Smooth muscle cell (in vitro differentiated cells): ENCODE data around the gene VAV3. TPM values are rescaled to one million over a fixed set of nuclear protein-coding genes. Genes with fewer than 3 reads are reported as not detected.

Experiments used
- DNase-seq: peaks from one replicate; lab custom pipeline; 2025; ENCODE audit not compliant: unreplicated experiment; lab: John Stamatoyannopoulos, UW
- H2AFZ ChIP-seq: fragments of 200-600 bp; sonication (generic); 2 replicates; pipeline ENCODE4 v1.6.0; 2016; ENCODE audit warnings: antibody characterized with exemption, low read depth, mild to moderate bottlenecking
- H3F3A ChIP-seq: fragments of 200-600 bp; sonication (generic); 2 replicates; pipeline ENCODE4 v1.6.0; 2017; ENCODE audit warnings: antibody characterized with exemption, low read depth
- H3K27ac ChIP-seq: fragments of 200-600 bp; sonication (generic); 2 replicates; pipeline ENCODE4 v1.5.1; 2016; ENCODE audit warnings: low read depth, mild to moderate bottlenecking
- H3K27me3 ChIP-seq: fragments of 200-600 bp; sonication (generic); 2 replicates; pipeline ENCODE4 v1.6.1; 2016; ENCODE audit warnings: low read depth, mild to moderate bottlenecking
- H3K36me3 ChIP-seq: fragments of 200-600 bp; sonication (generic); 2 replicates; pipeline ENCODE4 v1.5.1; 2016; ENCODE audit warnings: low read depth
- H3K4me1 ChIP-seq: fragments of 200-600 bp; sonication (generic); 2 replicates; pipeline ENCODE4 v1.5.1; 2016; ENCODE audit warnings: low read depth
- H3K4me2 ChIP-seq: fragments of 200-600 bp; sonication (generic); 2 replicates; pipeline ENCODE4 v1.6.0; 2016; ENCODE audit warnings: mild to moderate bottlenecking
- H3K4me3 ChIP-seq: fragments of 200-600 bp; sonication (generic); 2 replicates; pipeline ENCODE4 v1.5.1; 2016; ENCODE audit warnings: mild to moderate bottlenecking
- H3K79me2 ChIP-seq: fragments of 200-600 bp; sonication (generic); 2 replicates; pipeline ENCODE4 v1.6.0; 2016; ENCODE audit warnings: low read depth, mild to moderate bottlenecking
- H3K9ac ChIP-seq: fragments of 200-600 bp; sonication (generic); 2 replicates; pipeline ENCODE4 v1.6.0; 2016; ENCODE audit warnings: low read depth
- H3K9me3 ChIP-seq: fragments of 200-600 bp; sonication (generic); replicated peaks from 2 replicates; pipeline ENCODE4 v1.5.1; 2016; ENCODE audit warnings: low read depth
- H4K20me1 ChIP-seq: fragments of 200-600 bp; sonication (generic); 2 replicates; pipeline ENCODE4 v1.6.0; 2016; ENCODE audit warnings: low read depth
- WGBS: methylation state at CpG from one replicate; pipeline ENCODE4 v1.1.7; 2016; ENCODE audit warnings: low lambda C conversion rate; 5-methylcytosine and 5-hydroxymethylcytosine counted together
- polyA plus RNA-seq: library from polyadenylated mRNA; unstranded; fragments of >200 nt; fragmentation: Nextera tagmentation; extraction: Ambion mirVana; gene quantifications from 2 replicates; pipeline ENCODE4 v1.2.1, GENCODE V29; 2016
- total RNA-seq: library from RNA; depleted of rRNA; stranded (reverse); fragments of >200 nt; gene quantifications from 2 replicates; pipeline ENCODE4 v1.2.3, GENCODE V29; 2014
- TF ChIP-seq, protein P1 (sequence below): fragments of 200-600 bp; sonication (generic); IDR thresholded peaks from 2 replicates; pipeline ENCODE4 v1.5.1; 2017; ENCODE audit warnings: borderline replicate concordance, mild to moderate bottlenecking, antibody characterized with exemption; ENCODE audit not compliant: insufficient read depth, poor library complexity, severe bottlenecking

VAV3 gene
- total and polyA plus RNA-seq, 2 experiments from 2014 or later: 0.62 to 10.1 TPM

DNA sequence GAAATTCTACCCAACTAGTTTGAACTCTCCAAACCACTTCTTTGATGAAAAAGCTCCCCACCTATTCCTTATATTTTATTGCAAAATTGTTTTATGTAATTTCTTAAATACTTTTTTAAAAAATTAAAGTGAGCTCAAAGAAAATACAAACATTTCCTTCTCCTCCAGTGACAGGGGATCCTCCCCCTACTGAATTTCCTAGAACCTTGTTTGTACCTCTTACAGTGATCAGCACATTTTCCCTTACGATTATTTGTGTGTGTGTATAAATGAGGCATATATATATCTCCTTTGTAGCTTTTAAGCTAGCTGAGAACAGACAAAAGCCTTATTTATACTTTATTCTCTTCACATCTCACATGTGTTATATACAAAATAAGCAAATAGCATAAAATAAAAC lies 44.4 kb downstream of the VAV3 start:
- Histone ChIP-seq H3K79me2 (no peaks in the 10 kb centered on the region), H3K9ac (no peak overlapping the region), H3K4me1 (no peaks in the 10 kb centered on the region), H3F3A (no peaks in the 10 kb centered on the region), H4K20me1 (no peaks in the 10 kb centered on the region), H3K27ac (no peak overlapping the region), H3K9me3 (no peaks in the 10 kb centered on the region), H3K4me2 (no peak overlapping the region), H3K27me3 (no peaks in the 10 kb centered on the region), H3K4me3 (no peak overlapping the region), H3K36me3 (no peaks in the 10 kb centered on the region), H2AFZ (no peak overlapping the region)
- 97% methylated on average over 1 of the region's 1 CpG for WGBS
- no peak for DNase-seq
- TF ChIP-seq, protein P1, sequence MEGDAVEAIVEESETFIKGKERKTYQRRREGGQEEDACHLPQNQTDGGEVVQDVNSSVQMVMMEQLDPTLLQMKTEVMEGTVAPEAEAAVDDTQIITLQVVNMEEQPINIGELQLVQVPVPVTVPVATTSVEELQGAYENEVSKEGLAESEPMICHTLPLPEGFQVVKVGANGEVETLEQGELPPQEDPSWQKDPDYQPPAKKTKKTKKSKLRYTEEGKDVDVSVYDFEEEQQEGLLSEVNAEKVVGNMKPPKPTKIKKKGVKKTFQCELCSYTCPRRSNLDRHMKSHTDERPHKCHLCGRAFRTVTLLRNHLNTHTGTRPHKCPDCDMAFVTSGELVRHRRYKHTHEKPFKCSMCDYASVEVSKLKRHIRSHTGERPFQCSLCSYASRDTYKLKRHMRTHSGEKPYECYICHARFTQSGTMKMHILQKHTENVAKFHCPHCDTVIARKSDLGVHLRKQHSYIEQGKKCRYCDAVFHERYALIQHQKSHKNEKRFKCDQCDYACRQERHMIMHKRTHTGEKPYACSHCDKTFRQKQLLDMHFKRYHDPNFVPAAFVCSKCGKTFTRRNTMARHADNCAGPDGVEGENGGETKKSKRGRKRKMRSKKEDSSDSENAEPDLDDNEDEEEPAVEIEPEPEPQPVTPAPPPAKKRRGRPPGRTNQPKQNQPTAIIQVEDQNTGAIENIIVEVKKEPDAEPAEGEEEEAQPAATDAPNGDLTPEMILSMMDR: no peak

DNA sequence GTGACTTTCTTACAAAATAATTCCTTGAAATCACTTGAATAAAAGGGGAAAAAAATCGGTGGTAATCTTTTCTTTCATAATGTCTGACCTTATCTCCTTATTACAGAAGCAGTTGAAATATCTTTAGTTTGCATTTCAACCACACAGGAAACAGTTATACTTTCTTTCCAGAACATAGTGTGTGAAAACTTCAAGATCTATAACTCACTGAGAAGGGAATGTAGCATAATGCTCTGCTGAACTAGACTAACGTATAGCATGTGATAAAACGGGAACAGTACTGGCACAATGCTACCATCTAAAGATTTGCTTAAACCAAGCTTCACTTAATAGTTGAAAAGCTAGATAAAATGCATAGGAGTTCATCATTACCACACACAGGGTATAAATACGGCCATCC lies 45.0 kb downstream of the VAV3 start:
- TF ChIP-seq, protein P1: no peak
- H3K4me2 ChIP-seq: no peak overlapping the region
- H2AFZ ChIP-seq: no peak overlapping the region
- H3K4me3 ChIP-seq: no peak overlapping the region
- no peak overlapping the region for H3K27ac ChIP-seq
- H3K36me3 ChIP-seq: no peaks in the 10 kb centered on the region
- H4K20me1 ChIP-seq: no peaks in the 10 kb centered on the region
- no peak overlapping the region for H3K9ac ChIP-seq
- no peaks in the 10 kb centered on the region for H3K79me2 ChIP-seq
- no peaks in the 10 kb centered on the region for H3K4me1 ChIP-seq
- no peaks in the 10 kb centered on the region for H3K27me3 ChIP-seq
- DNase-seq: no peak
- no peaks in the 10 kb centered on the region for H3F3A ChIP-seq
- H3K9me3 ChIP-seq: no peaks in the 10 kb centered on the region
- 61% methylated on average over 4 of the region's 4 CpGs for WGBS

- Histone ChIP-seq H3K27me3 (no peaks in the 10 kb centered on the region), H3K79me2 (no peaks in the 10 kb centered on the region), H3K36me3 (no peaks in the 10 kb centered on the region), H3K9me3 (no peaks in the 10 kb centered on the region), H3K4me1 (no peaks in the 10 kb centered on the region), H3K9ac (no peak overlapping the region), H3F3A (no peaks in the 10 kb centered on the region), H3K27ac (no peak overlapping the region), H2AFZ (no peak overlapping the region), H3K4me3 (no peak overlapping the region), H3K4me2 (no peak overlapping the region), H4K20me1 (no peaks in the 10 kb centered on the region)
- TF ChIP-seq, protein P1: no peak
- no peak for DNase-seq
- 65% methylated on average over 7 of the region's 7 CpGs for WGBS
Measured at GRCh38 chr1:107914119-107914765, 50.7 kb downstream of the VAV3 start.

- 90% methylated on average over 1 of the region's 1 CpG for WGBS
- DNase-seq: no peak
Measured at GRCh38 chr1:107912656-107913055, 52.3 kb downstream of the VAV3 start.

More at GRCh38 chr1:107912656-107913055, 52.3 kb downstream of the VAV3 start:
- Histone ChIP-seq H3K79me2 (no peaks in the 10 kb centered on the region), H3K4me3 (no peak overlapping the region), H3K27me3 (no peaks in the 10 kb centered on the region), H3K27ac (no peak overlapping the region), H2AFZ (no peak overlapping the region), H3K4me2 (no peak overlapping the region), H3K4me1 (no peaks in the 10 kb centered on the region), H3F3A (no peaks in the 10 kb centered on the region), H3K9ac (no peak overlapping the region), H3K36me3 (no peaks in the 10 kb centered on the region), H4K20me1 (no peaks in the 10 kb centered on the region), H3K9me3 (no peaks in the 10 kb centered on the region)
- TF ChIP-seq, protein P1: no peak
